H9 (cell line): Measurements from ENCODE around the gene EPN1. TPM values are rescaled to one million over a fixed set of nuclear protein-coding genes. Genes with fewer than 3 reads are reported as not detected.
"Not testable (repeated sequence)": the region's sequence is repeated elsewhere in the genome, so short reads cannot be mapped to it uniquely, and the experiment has no call there.

Experiments
- DNase-seq: peaks from one replicate; pipeline ENCODE4 v3.0.0-alpha.2; 2017
- H2AFZ ChIP-seq: one replicate; pipeline ENCODE4 v1.6.1; 2013; ENCODE audit warnings: mild to moderate bottlenecking, low read length, control low read depth, moderate library complexity
- H2AK5ac ChIP-seq: 2 replicates; pipeline ENCODE4 v1.6.1; 2013; ENCODE audit warnings: low read length, control low read depth, mixed read lengths; ENCODE audit not compliant: insufficient read length
- H2BK120ac ChIP-seq: one replicate; pipeline ENCODE4 v1.6.1; 2013; ENCODE audit warnings: low read depth, mild to moderate bottlenecking, low read length, control low read depth, inconsistent platforms; ENCODE audit not compliant: poor library complexity, severe bottlenecking
- H2BK12ac ChIP-seq: 2 replicates; pipeline ENCODE4 v1.6.1; 2013; ENCODE audit warnings: low read length, control low read depth, mixed read lengths, low read depth; ENCODE audit not compliant: insufficient read length
- H2BK15ac ChIP-seq: 2 replicates; pipeline ENCODE4 v1.6.1; 2013; ENCODE audit warnings: low read depth, low read length, control low read depth
- H2BK20ac ChIP-seq: one replicate; pipeline ENCODE4 v1.6.1; 2013; ENCODE audit warnings: low read depth, mild to moderate bottlenecking, low read length, control low read depth, inconsistent platforms; ENCODE audit not compliant: poor library complexity, severe bottlenecking
- H2BK5ac ChIP-seq: 2 replicates; pipeline ENCODE4 v1.6.1; 2013; ENCODE audit warnings: low read length, control low read depth, mixed read lengths; ENCODE audit not compliant: insufficient read length
- H3K14ac ChIP-seq: 2 replicates; pipeline ENCODE4 v1.6.1; 2013; ENCODE audit warnings: low read length, control low read depth; ENCODE audit not compliant: insufficient read depth
- H3K18ac ChIP-seq: 2 replicates; pipeline ENCODE4 v1.6.1; 2013; ENCODE audit warnings: low read depth, mild to moderate bottlenecking, mixed read lengths, low read length, control low read depth; ENCODE audit not compliant: insufficient read length
- H3K23ac ChIP-seq: 2 replicates; pipeline ENCODE4 v1.6.1; 2013; ENCODE audit warnings: low read length, control low read depth, mixed read lengths, low read depth; ENCODE audit not compliant: insufficient read length
- H3K23me2 ChIP-seq: 2 replicates; pipeline ENCODE4 v1.6.1; 2013; ENCODE audit warnings: low read depth, mild to moderate bottlenecking, mixed read lengths, low read length, control low read depth; ENCODE audit not compliant: insufficient read length, poor library complexity, severe bottlenecking
- H3K27ac ChIP-seq: 2 replicates; pipeline ENCODE4 v1.5.1; 2013; ENCODE audit warnings: low read length, control low read depth, mixed read lengths, low read depth; ENCODE audit not compliant: insufficient read length
- H3K27me3 ChIP-seq: 2 replicates; pipeline ENCODE4 v1.6.1; 2013; ENCODE audit warnings: low read length, control low read depth, inconsistent platforms; ENCODE audit not compliant: insufficient read depth
- H3K4ac ChIP-seq: 2 replicates; pipeline ENCODE4 v1.6.1; 2013; ENCODE audit warnings: low read depth, mild to moderate bottlenecking, control low read depth, inconsistent platforms, low read length, moderate library complexity
- H3K4me1 ChIP-seq: 2 replicates; pipeline ENCODE4 v1.6.1; 2013; ENCODE audit warnings: low read length, control low read depth, inconsistent platforms; ENCODE audit not compliant: insufficient read depth
- H3K4me2 ChIP-seq: 2 replicates; pipeline ENCODE4 v1.6.1; 2013; ENCODE audit warnings: low read length, control low read depth, mixed read lengths; ENCODE audit not compliant: insufficient read length, insufficient read depth
- H3K56ac ChIP-seq: 2 replicates; pipeline ENCODE4 v1.6.1; 2013; ENCODE audit warnings: low read depth, mild to moderate bottlenecking, mixed read lengths, low read length, control low read depth; ENCODE audit not compliant: insufficient read length
- H3K79me1 ChIP-seq: 2 replicates; pipeline ENCODE4 v1.6.1; 2013; ENCODE audit warnings: low read depth, mild to moderate bottlenecking, moderate library complexity, low read length, control low read depth, inconsistent platforms; ENCODE audit not compliant: insufficient read depth, poor library complexity, severe bottlenecking
- H3K79me2 ChIP-seq: 2 replicates; pipeline ENCODE4 v1.6.1; 2013; ENCODE audit warnings: low read length, control low read depth, inconsistent platforms; ENCODE audit not compliant: insufficient read depth
- H3K9ac ChIP-seq: 2 replicates; pipeline ENCODE4 v1.6.1; 2013; ENCODE audit warnings: low read length, control low read depth, mixed read lengths; ENCODE audit not compliant: insufficient read length; ENCODE audit errors: extremely low read depth
- H3K9me3 ChIP-seq: one replicate; pipeline ENCODE4 v1.6.1; 2013; ENCODE audit warnings: low read depth, low read length, inconsistent platforms; ENCODE audit not compliant: control insufficient read depth
- H3T11ph ChIP-seq: one replicate; pipeline ENCODE4 v1.6.1; 2013; ENCODE audit warnings: mild to moderate bottlenecking, low read length, control low read depth, inconsistent platforms
- H4K20me1 ChIP-seq: one replicate; pipeline ENCODE4 v1.6.1; 2013; ENCODE audit not compliant: control insufficient read depth, insufficient read length, insufficient read depth
- H4K5ac ChIP-seq: 2 replicates; pipeline ENCODE4 v1.6.1; 2013; ENCODE audit warnings: low read depth, mild to moderate bottlenecking, mixed read lengths, low read length, control low read depth; ENCODE audit not compliant: insufficient read length
- H4K8ac ChIP-seq: replicated peaks from 2 replicates; pipeline ENCODE4 v1.6.1; 2013; ENCODE audit warnings: low read length, control low read depth, mixed read lengths, low read depth; ENCODE audit not compliant: insufficient read length
- H4K91ac ChIP-seq: 2 replicates; pipeline ENCODE4 v1.6.1; 2013; ENCODE audit warnings: low read depth, mild to moderate bottlenecking, moderate library complexity, mixed read lengths, low read length, control low read depth; ENCODE audit not compliant: insufficient read length
- H3K27ac Mint-ChIP-seq, 3 experiments: 2 replicates in 2 of 3; 3 replicates in 1 of 3; pipeline ENCODE4 v1.8.0; 2020 to 2021; ENCODE audit warnings: mixed read lengths in 3 of 3, mild to moderate bottlenecking in 1 of 3, moderate library complexity in 1 of 3
- H3K27me3 Mint-ChIP-seq: 2 replicates; pipeline ENCODE4 v1.8.0; 2021; ENCODE audit warnings: low read depth, mild to moderate bottlenecking, moderate library complexity, mixed read lengths
- H3K36me3 Mint-ChIP-seq, 3 experiments: 2 replicates in 2 of 3; 3 replicates in 1 of 3; pipeline ENCODE4 v1.8.0; 2020 to 2021; ENCODE audit warnings: low read depth in 3 of 3, mixed read lengths in 3 of 3; ENCODE audit not compliant: insufficient read depth in 1 of 3
- H3K4me1 Mint-ChIP-seq, 2 experiments: 2 replicates each; pipeline ENCODE4 v1.8.0; 2020; ENCODE audit warnings: mixed read lengths in 2 of 2
- H3K4me3 Mint-ChIP-seq, 2 experiments: 2 replicates in 1 of 2; 3 replicates in 1 of 2; pipeline ENCODE4 v1.8.0; 2020 to 2021; ENCODE audit warnings: mild to moderate bottlenecking in 2 of 2, mixed read lengths in 2 of 2, moderate library complexity in 1 of 2
- H3K9me3 Mint-ChIP-seq, 2 experiments: 2 replicates in 1 of 2; 3 replicates in 1 of 2; pipeline ENCODE4 v1.8.0; 2020; ENCODE audit warnings: mild to moderate bottlenecking in 2 of 2, mixed read lengths in 2 of 2, moderate library complexity in 1 of 2
- WGBS: extraction: QIAGEN DNeasy Blood & Tissue Kit; methylation state at CpG from one replicate; pipeline ENCODE4 v1.1.7; 2013; ENCODE audit warnings: missing lambda C conversion rate, low lambda C conversion rate, mixed read lengths; ENCODE audit not compliant: insufficient read length; ENCODE audit errors: extremely low coverage; 5-methylcytosine and 5-hydroxymethylcytosine counted together
- total RNA-seq: library from RNA; stranded (reverse); gene quantifications from 2 replicates; pipeline ENCODE4 v1.2.1, GENCODE V29; 2021

Gene EPN1
- total RNA-seq, 1 experiment from 2014 or later = 159 TPM

DNA sequence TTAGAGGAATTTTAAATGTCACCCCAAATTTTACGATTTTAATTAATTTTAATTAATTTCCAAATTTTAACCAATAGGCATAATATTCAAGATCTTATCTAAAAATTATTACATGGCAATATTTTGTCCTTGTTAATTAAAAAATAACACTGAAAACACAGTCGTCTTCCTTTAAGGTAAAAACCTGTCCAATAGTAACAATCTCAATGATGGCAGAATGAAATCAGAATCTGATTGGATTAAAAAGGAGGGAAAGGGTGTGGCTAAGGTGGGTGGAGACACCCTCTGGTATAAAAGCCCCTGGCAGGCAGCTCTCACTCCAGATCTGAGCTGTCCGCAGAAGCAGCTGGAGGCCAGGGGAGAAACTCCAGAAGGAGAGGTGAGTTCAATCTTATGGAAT, 83.8 kb downstream of the EPN1 start, which contains the start of gene RFPL4A:
Gene RFPL4A (plus strand): TSS at position 301 of the 400 bp plus-strand sequence. CDS start 2,704 bp downstream, outside the sequence.
- not testable (repeated sequence) for H3K4me3 Mint-ChIP-seq

More for the DNA sequence above, 83.8 kb downstream of the EPN1 start, which contains the start of gene RFPL4A:
- not testable (repeated sequence) for H3K56ac ChIP-seq, DNase-seq, H3K27ac ChIP-seq, H2BK120ac ChIP-seq, H2BK20ac ChIP-seq, H4K8ac ChIP-seq, H2BK15ac ChIP-seq, H3K4me2 ChIP-seq, H3K14ac ChIP-seq, H2AK5ac ChIP-seq, H4K20me1 ChIP-seq, H3K4me1 Mint-ChIP-seq, H2BK12ac ChIP-seq, H3K27me3 Mint-ChIP-seq, H2BK5ac ChIP-seq, H3K9ac ChIP-seq, H3K79me1 ChIP-seq, H4K5ac ChIP-seq, H3K4me1 ChIP-seq, H3K27ac Mint-ChIP-seq, H4K91ac ChIP-seq, H3K18ac ChIP-seq, H3K27me3 ChIP-seq, H2AFZ ChIP-seq, H3K23ac ChIP-seq, H3T11ph ChIP-seq, H3K4ac ChIP-seq, H3K79me2 ChIP-seq, H3K23me2 ChIP-seq
- peaks cover 9 to 20% (median 11%) of the 10 kb centered on the region in 3 experiments; a peak in 6 of 7 replicates for H3K36me3 Mint-ChIP-seq
- H3K9me3 ChIP-seq = peaks cover 62% of the 10 kb centered on the region
- WGBS = no CpG with 5 or more reads among the region's 3 CpGs
- peaks cover 72 to 81% of the 10 kb centered on the region in 2 experiments for H3K9me3 Mint-ChIP-seq

Other genes with a start within 250 kb of the EPN1 start
- gene SHISA7, start 231.9 kb upstream of the EPN1 start, total RNA-seq = 0.31 TPM in 2 replicates
- gene ISOC2, start 213.6 kb upstream of the EPN1 start, total RNA-seq = 68.2 and 72.2 TPM in 2 replicates
- gene C19orf85, start 210.5 kb upstream of the EPN1 start, total RNA-seq = 1.2 and 2.1 TPM in 2 replicates
- gene ZNF628, start 198.6 kb upstream of the EPN1 start, total RNA-seq = 16.5 and 16.6 TPM in 2 replicates
- 48.7 and 51.2 TPM in 2 replicates for gene NAT14, start 190.0 kb upstream of the EPN1 start, total RNA-seq
- gene SSC5D, start 186.8 kb upstream of the EPN1 start, total RNA-seq = 2.5 and 3.2 TPM in 2 replicates
- 2.5 and 2.8 TPM in 2 replicates for gene SBK2, start 138.1 kb upstream of the EPN1 start, total RNA-seq
- 0.48 and 0.70 TPM in 2 replicates for gene SBK3, start 129.7 kb upstream of the EPN1 start, total RNA-seq
- 19.9 and 21.5 TPM in 2 replicates for gene ZNF579, start 94.4 kb upstream of the EPN1 start, total RNA-seq
- 21.5 and 25.2 TPM in 2 replicates for gene FIZ1, start 75.7 kb upstream of the EPN1 start, total RNA-seq
- gene ZNF524, start 74.9 kb upstream of the EPN1 start, total RNA-seq = 2.9 and 3.0 TPM in 2 replicates
- gene ZNF865, start 69.6 kb upstream of the EPN1 start, total RNA-seq = 13.8 and 14.3 TPM in 2 replicates
- gene ZNF784, start 50.7 kb upstream of the EPN1 start, total RNA-seq = 9.9 and 10.7 TPM in 2 replicates
- 22.4 and 22.8 TPM in 2 replicates for gene ZNF580, start 34.2 kb upstream of the EPN1 start, total RNA-seq
- 65.1 and 68.0 TPM in 2 replicates for gene ZNF581, start 31.6 kb upstream of the EPN1 start, total RNA-seq
- gene CCDC106, start 27.0 kb upstream of the EPN1 start, total RNA-seq = 19.9 and 20.0 TPM in 2 replicates
- gene U2AF2, start 20.2 kb upstream of the EPN1 start, total RNA-seq = 321 and 342 TPM in 2 replicates
- gene NLRP9, start 63.2 kb downstream of the EPN1 start, total RNA-seq = not detected in 2 replicates
- gene RFPL4A, start 83.9 kb downstream of the EPN1 start, total RNA-seq = not detected in 2 replicates
- not detected in 2 replicates for gene RFPL4AL1, start 93.9 kb downstream of the EPN1 start, total RNA-seq
- not detected in 2 replicates for gene NLRP11, start 156.8 kb downstream of the EPN1 start, total RNA-seq
- not detected in 2 replicates for gene NLRP4, start 161.3 kb downstream of the EPN1 start, total RNA-seq